Right atrium auricular region (tissue), 2 donors: ENCODE results near the gene NUBPL. TPM values are rescaled to one million over a fixed set of nuclear protein-coding genes. Genes with fewer than 3 reads are reported as not detected.

Experiments
- DNase-seq: peaks from one replicate; pipeline ENCODE4 v3.0.0-alpha.2; 2019; ENCODE audit warnings: low spot score
- H3K27ac ChIP-seq, 2 donors: fragments of 200-600 bp; sonication (generic); 1 replicate in 1 of 2; 2 replicates in 1 of 2; pipeline ENCODE4 v1.5.1; 2016 to 2019
- H3K27me3 ChIP-seq, 2 donors: fragments of 200-600 bp; sonication (generic); one replicate each; pipeline versions ENCODE4 v1.5.1 to v1.6.0; 2017 to 2019
- H3K36me3 ChIP-seq: fragments of 200-600 bp; sonication (generic); one replicate; pipeline ENCODE4 v1.5.1; 2016
- H3K4me1 ChIP-seq, 2 donors: fragments of 200-600 bp; sonication (generic); one replicate each; pipeline versions ENCODE4 v1.5.1 to v1.6.0; 2017 to 2019
- H3K4me3 ChIP-seq, 2 donors: fragments of 200-600 bp; sonication (generic); 1 replicate in 1 of 2; 2 replicates in 1 of 2; pipeline ENCODE4 v1.5.1; 2017 to 2019; ENCODE audit warnings: mild to moderate bottlenecking in 1 of 2, moderate library complexity in 1 of 2
- H3K9me3 ChIP-seq, 2 donors: fragments of 200-600 bp; sonication (generic); one replicate each; pipeline ENCODE4 v1.5.1; 2019
- total RNA-seq, 2 donors: library from RNA; depleted of rRNA; stranded (reverse); fragments of >200 nt; gene quantifications; one replicate each; pipeline ENCODE4 v1.1.0, GENCODE V29; 2016
- TF ChIP-seq, protein P1 (sequence below), 2 donors: fragments of 200-600 bp; sonication (generic); IDR thresholded peaks; one replicate each; pipeline ENCODE4 v1.5.1; 2019; ENCODE audit warnings: antibody characterized with exemption in 2 of 2

Gene NUBPL
- total RNA-seq, 2 donors from 2014 or later: 10.7 to 17.8 TPM

DNA sequence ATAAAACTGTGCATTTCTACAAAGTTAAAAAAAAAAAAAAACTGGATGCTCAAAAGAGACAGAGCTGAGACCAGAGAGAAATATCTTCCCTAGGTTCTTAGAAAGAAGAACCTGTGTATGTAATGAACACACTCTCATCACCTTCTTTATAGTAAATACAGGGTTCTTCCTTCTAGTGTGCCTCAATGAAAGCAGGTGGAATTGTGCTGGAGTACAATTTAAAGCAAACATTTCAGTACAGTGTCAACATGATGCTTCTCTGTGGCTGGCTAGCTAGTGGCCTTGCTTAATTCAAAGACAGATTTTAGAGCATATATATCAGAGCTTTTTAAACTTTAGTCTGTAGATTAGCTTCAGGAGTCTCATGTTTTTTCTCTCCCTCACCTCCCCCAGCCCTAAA is 266.1 kb downstream of the NUBPL start:
- H3K27me3 ChIP-seq: no peaks in the 10 kb centered on the region
- H3K27ac ChIP-seq: no peak overlapping the region
- no peak for DNase-seq
- H3K4me1 ChIP-seq: peaks cover 0 to 7% of the 10 kb centered on the region in 2 donors
- H3K9me3 ChIP-seq: no peaks in the 10 kb centered on the region
- H3K4me3 ChIP-seq: no peak overlapping the region
- H3K36me3 ChIP-seq: no peaks in the 10 kb centered on the region
- TF ChIP-seq, protein P1, sequence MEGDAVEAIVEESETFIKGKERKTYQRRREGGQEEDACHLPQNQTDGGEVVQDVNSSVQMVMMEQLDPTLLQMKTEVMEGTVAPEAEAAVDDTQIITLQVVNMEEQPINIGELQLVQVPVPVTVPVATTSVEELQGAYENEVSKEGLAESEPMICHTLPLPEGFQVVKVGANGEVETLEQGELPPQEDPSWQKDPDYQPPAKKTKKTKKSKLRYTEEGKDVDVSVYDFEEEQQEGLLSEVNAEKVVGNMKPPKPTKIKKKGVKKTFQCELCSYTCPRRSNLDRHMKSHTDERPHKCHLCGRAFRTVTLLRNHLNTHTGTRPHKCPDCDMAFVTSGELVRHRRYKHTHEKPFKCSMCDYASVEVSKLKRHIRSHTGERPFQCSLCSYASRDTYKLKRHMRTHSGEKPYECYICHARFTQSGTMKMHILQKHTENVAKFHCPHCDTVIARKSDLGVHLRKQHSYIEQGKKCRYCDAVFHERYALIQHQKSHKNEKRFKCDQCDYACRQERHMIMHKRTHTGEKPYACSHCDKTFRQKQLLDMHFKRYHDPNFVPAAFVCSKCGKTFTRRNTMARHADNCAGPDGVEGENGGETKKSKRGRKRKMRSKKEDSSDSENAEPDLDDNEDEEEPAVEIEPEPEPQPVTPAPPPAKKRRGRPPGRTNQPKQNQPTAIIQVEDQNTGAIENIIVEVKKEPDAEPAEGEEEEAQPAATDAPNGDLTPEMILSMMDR (IDR thresholded peaks at IDR 0.05): no peak

DNA sequence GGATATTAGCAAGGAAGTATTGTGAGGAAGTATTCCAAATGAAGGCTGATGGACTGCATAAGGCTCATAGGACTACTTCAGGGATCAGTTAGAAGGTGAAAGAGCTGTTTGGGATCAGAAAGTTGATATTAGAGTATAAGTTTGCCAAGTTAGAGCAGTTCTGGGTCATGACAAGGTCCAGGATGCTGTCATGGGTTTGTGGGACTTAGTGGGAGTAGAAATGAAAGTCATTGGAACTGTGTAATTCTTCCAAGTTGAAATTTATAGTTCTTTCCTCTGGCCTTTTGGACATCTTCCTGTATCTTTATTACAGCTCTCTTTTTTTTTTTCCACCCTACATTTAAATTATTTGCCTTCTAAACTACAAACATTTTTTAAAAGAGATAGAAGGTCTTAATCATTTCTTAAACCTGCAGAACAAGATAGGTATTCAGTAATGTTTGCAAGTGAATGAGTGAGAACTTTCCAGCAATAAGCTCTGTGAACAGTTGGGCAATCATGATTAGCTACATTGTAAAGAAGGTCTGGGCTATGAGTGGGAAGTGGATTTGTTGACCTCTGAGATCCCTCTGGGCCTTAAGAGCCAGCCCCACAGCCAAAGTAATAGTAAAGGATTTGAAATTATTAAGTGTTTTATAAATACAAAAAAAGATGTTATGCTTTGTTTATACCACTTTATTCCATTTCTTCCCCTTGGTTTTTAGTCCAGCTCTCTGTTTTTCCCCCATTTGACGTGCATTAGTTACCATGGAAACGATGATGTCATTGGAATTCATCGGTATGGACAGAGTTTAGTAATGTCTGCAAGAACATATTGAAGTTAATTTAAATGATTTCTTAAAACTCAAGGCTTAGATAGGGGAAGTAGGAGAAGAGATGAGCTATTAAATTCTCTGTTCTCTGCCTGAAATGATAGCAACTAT is 268.0 kb downstream of the NUBPL start:
- no peak overlapping the region for H3K27ac ChIP-seq

DNA sequence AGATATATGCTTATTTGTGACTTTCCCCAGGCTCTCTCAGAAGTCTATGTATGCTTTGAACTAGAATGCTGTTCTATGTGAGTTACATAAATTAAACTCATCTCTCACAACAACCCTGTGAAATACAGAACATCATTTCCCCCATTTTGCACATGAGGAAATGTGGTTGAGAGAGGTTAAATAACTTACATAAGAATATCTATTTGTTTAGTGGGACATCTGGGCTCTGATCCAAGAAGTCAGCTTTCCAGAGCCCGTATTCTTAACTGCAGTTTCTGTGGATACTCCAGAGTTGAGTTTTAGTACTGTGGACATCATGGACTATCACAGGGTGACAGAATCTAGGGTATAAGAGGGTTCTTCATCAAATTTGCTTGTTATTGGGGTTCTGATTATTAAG is 273.4 kb downstream of the NUBPL start:
- DNase-seq: no peak
- H3K4me1 ChIP-seq: no peaks in the 10 kb centered on the region
- TF ChIP-seq, protein P1 (IDR thresholded peaks at IDR 0.05): no peak
- no peak overlapping the region for H3K27ac ChIP-seq
- no peak overlapping the region for H3K4me3 ChIP-seq
- no peaks in the 10 kb centered on the region for H3K27me3 ChIP-seq
- no peaks in the 10 kb centered on the region for H3K9me3 ChIP-seq
- no peaks in the 10 kb centered on the region for H3K36me3 ChIP-seq

More for the DNA sequence above, 268.0 kb downstream of the NUBPL start:
- no peak for DNase-seq
- TF ChIP-seq, protein P1 (IDR thresholded peaks at IDR 0.05): no peak
- Histone ChIP-seq H3K9me3 (no peaks in the 10 kb centered on the region), H3K4me1 (peaks cover 0 to 3% of the 10 kb centered on the region in 2 donors), H3K27me3 (no peaks in the 10 kb centered on the region), H3K36me3 (no peaks in the 10 kb centered on the region), H3K4me3 (no peak overlapping the region)

DNA sequence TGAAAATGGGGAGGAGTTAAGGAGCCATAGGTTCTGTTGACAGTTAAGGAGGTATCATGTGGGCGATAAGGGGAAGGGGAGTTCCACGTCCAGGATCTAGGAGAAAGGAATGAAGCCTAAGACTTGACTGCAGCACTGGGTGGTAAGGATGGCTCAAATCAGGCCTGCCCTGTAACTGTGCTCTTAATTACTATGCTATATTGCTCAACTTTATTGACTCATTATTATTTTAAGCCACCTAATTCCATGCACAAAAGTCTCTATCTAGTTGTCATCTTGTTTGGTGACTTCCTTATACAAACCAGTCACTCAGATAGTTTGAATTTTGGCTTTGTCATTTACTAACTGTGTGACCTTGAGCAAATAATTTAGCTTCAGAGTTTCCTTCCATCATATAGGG is 273.8 kb downstream of the NUBPL start:
- no peak for DNase-seq
- no peaks in the 10 kb centered on the region for H3K4me1 ChIP-seq
- H3K4me3 ChIP-seq: no peak overlapping the region
- H3K27ac ChIP-seq: no peak overlapping the region
- H3K36me3 ChIP-seq: no peaks in the 10 kb centered on the region
- H3K9me3 ChIP-seq: no peaks in the 10 kb centered on the region
- no peaks in the 10 kb centered on the region for H3K27me3 ChIP-seq
- TF ChIP-seq, protein P1 (IDR thresholded peaks at IDR 0.05): no peak

DNA sequence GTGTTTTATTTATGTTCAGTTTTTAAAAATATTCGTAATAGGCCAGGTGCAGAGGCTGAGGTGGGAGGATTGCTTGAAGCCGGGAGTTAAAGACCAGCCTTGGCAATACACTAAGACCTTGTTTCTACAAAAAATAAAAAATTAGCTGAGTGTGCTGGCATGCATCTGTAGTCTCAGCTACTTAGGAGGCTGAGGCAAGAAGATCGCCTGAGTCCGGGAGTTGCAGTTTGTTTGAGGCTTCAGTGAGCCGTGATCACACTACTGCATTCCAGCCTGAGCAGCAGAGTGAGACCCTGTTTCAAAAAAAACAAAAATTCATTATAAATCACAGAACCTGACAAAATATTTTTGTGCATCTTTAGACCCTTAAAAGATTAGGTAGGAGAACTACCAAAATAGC is 275.8 kb downstream of the NUBPL start:
- DNase-seq: no peak
- TF ChIP-seq, protein P1 (IDR thresholded peaks at IDR 0.05): no peak
- no peak overlapping the region for H3K4me3 ChIP-seq
- H3K36me3 ChIP-seq: no peaks in the 10 kb centered on the region
- H3K27ac ChIP-seq: no peak overlapping the region
- no peaks in the 10 kb centered on the region for H3K27me3 ChIP-seq
- H3K4me1 ChIP-seq: no peaks in the 10 kb centered on the region
- no peaks in the 10 kb centered on the region for H3K9me3 ChIP-seq
